PC-3 (cell line): Measurements from ENCODE around the gene LRP2.

ENCODE experiments used
- CTCF ChIP-seq: fragments of 300-600 bp; sonication (generic); conservative IDR thresholded peaks from 2 replicates; pipeline ENCODE4 v1.5.1; 2017; ENCODE audit warnings: antibody characterized with exemption, low read depth, mild to moderate bottlenecking, low read length
- EZH2 ChIP-seq: fragments of 300-600 bp; sonication (generic); IDR thresholded peaks from one replicate; pipeline ENCODE4 v1.6.1; 2017; ENCODE audit warnings: antibody characterized with exemption, mild to moderate bottlenecking, low read length; ENCODE audit not compliant: unreplicated experiment

DNA sequence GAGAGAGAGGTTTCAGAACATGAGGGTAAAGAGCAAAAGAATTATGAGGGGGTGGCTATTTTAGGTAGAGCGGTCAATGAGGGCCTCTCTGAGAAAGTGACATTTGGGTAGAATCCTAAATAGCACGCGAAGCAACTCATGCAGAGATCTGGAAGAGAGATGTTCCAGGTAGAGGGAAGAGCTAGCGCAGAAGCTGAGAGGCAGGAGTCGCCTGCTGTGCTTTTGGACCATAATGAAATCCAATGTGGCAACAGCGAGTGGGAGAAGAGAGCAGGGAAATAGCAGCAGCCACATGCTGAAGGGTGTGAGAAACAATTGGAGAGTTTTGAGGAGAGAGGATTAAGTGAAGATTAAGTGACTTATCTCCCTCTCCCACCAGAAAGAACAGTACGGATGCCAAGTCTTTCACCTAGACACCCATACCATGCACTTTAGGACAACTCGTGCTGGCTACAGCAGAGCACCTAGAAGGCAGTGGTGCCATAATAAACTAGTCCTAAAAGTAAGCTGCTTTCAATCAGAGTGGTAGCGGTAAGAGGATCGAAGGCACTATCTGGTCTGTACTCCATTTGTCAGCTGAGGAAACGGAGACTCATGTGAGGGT lies 129.7 kb downstream of the LRP2 start:
- TF ChIP-seq CTCF (no peak), EZH2 (no peak)
